ENCODE results near the gene TERT.

Gene TERT

GRCh38 chr5:1214163-1214935 is 80.5 kb downstream of the TERT start:
- no peaks in the 10 kb centered on the region for H3K9me3 ChIP-seq (ENCODE audit: insufficient read depth, low read depth, low read length)
- no peak overlapping the region for H3K27ac ChIP-seq (ENCODE audit: low read length)

GRCh38 chr5:1213508-1214162 is 81.2 kb downstream of the TERT start:
- H3K27ac ChIP-seq (ENCODE audit: low read length), result no peak overlapping the region
- no peaks in the 10 kb centered on the region for H3K9me3 ChIP-seq (ENCODE audit: insufficient read depth, low read depth, low read length)
- no peaks in the 10 kb centered on the region for H3K4me1 ChIP-seq (ENCODE audit: insufficient read depth, low read length)
- H3K27me3 ChIP-seq (ENCODE audit: insufficient read depth, low read length), result peaks cover 7% of the 10 kb centered on the region; the same call in 1 of the 2 replicates
- H3K4me3 ChIP-seq (ENCODE audit: low read length), result no peak overlapping the region
- no peak overlapping the region for H3K9ac ChIP-seq (ENCODE audit: low read depth, low read length)
- no peaks in the 10 kb centered on the region for H3K36me3 ChIP-seq (ENCODE audit: insufficient read depth, low read depth, low read length)

More at GRCh38 chr5:1214163-1214935, 80.5 kb downstream of the TERT start:
- Histone ChIP-seq H3K9ac (ENCODE audit: low read depth, low read length) (no peak overlapping the region), H3K4me3 (ENCODE audit: low read length) (no peak overlapping the region), H3K36me3 (ENCODE audit: insufficient read depth, low read depth, low read length) (no peaks in the 10 kb centered on the region), H3K4me1 (ENCODE audit: insufficient read depth, low read length) (no peaks in the 10 kb centered on the region), H3K27me3 (ENCODE audit: insufficient read depth, low read length) (peaks cover 7% of the 10 kb centered on the region; the same call in 1 of the 2 replicates)

- H3K9ac ChIP-seq (ENCODE audit: low read depth, low read length), result no peak overlapping the region
- H3K4me1 ChIP-seq (ENCODE audit: insufficient read depth, low read length), result no peaks in the 10 kb centered on the region
- no peaks in the 10 kb centered on the region for H3K9me3 ChIP-seq (ENCODE audit: insufficient read depth, low read depth, low read length)
- H3K27me3 ChIP-seq (ENCODE audit: insufficient read depth, low read length), result peaks cover under 1% of the 10 kb centered on the region; the same call in 1 of the 2 replicates
- H3K4me3 ChIP-seq (ENCODE audit: low read length), result no peak overlapping the region
- no peak overlapping the region for H3K27ac ChIP-seq (ENCODE audit: low read length)
- no peaks in the 10 kb centered on the region for H3K36me3 ChIP-seq (ENCODE audit: insufficient read depth, low read depth, low read length)
These were observed 82.0 kb downstream of the TERT start for GRCh38 chr5:1212881-1213280.

GRCh38 chr5:1212271-1212670 is 82.6 kb downstream of the TERT start:
- Histone ChIP-seq H3K27me3 (ENCODE audit: insufficient read depth, low read length) (no peaks in the 10 kb centered on the region), H3K36me3 (ENCODE audit: insufficient read depth, low read depth, low read length) (no peaks in the 10 kb centered on the region), H3K9ac (ENCODE audit: low read depth, low read length) (no peak overlapping the region), H3K4me1 (ENCODE audit: insufficient read depth, low read length) (no peaks in the 10 kb centered on the region), H3K27ac (ENCODE audit: low read length) (no peak overlapping the region), H3K4me3 (ENCODE audit: low read length) (no peak overlapping the region), H3K9me3 (ENCODE audit: insufficient read depth, low read depth, low read length) (no peaks in the 10 kb centered on the region)

GRCh38 chr5:1211701-1212100 is 83.2 kb downstream of the TERT start:
- H3K27me3 ChIP-seq (ENCODE audit: insufficient read depth, low read length), result no peaks in the 10 kb centered on the region
- H3K27ac ChIP-seq (ENCODE audit: low read length), result no peak overlapping the region
- no peaks in the 10 kb centered on the region for H3K36me3 ChIP-seq (ENCODE audit: insufficient read depth, low read depth, low read length)
- H3K9ac ChIP-seq (ENCODE audit: low read depth, low read length), result no peak overlapping the region
- no peak overlapping the region for H3K4me3 ChIP-seq (ENCODE audit: low read length)
- H3K4me1 ChIP-seq (ENCODE audit: insufficient read depth, low read length), result no peaks in the 10 kb centered on the region
- H3K9me3 ChIP-seq (ENCODE audit: insufficient read depth, low read depth, low read length), result no peaks in the 10 kb centered on the region

GRCh38 chr5:1210832-1211251 is 84.0 kb downstream of the TERT start:
- Histone ChIP-seq H3K4me1 (ENCODE audit: insufficient read depth, low read length) (no peaks in the 10 kb centered on the region), H3K9ac (ENCODE audit: low read depth, low read length) (no peak overlapping the region)

GRCh38 chr5:1209896-1210776 is 84.7 kb downstream of the TERT start:
- H3K9me3 ChIP-seq (ENCODE audit: insufficient read depth, low read depth, low read length), result no peaks in the 10 kb centered on the region
- no peaks in the 10 kb centered on the region for H3K36me3 ChIP-seq (ENCODE audit: insufficient read depth, low read depth, low read length)
- no peak overlapping the region for H3K4me3 ChIP-seq (ENCODE audit: low read length)
- no peak overlapping the region for H3K9ac ChIP-seq (ENCODE audit: low read depth, low read length)
- H3K4me1 ChIP-seq (ENCODE audit: insufficient read depth, low read length), result no peaks in the 10 kb centered on the region
- H3K27me3 ChIP-seq (ENCODE audit: insufficient read depth, low read length), result no peaks in the 10 kb centered on the region
- H3K27ac ChIP-seq (ENCODE audit: low read length), result no peak overlapping the region

More at GRCh38 chr5:1210832-1211251, 84.0 kb downstream of the TERT start:
- Histone ChIP-seq H3K27me3 (ENCODE audit: insufficient read depth, low read length) (no peaks in the 10 kb centered on the region), H3K9me3 (ENCODE audit: insufficient read depth, low read depth, low read length) (no peaks in the 10 kb centered on the region), H3K27ac (ENCODE audit: low read length) (no peak overlapping the region), H3K36me3 (ENCODE audit: insufficient read depth, low read depth, low read length) (no peaks in the 10 kb centered on the region), H3K4me3 (ENCODE audit: low read length) (no peak overlapping the region)

- no peak overlapping the region for H3K4me3 ChIP-seq (ENCODE audit: low read length)
- H3K9ac ChIP-seq (ENCODE audit: low read depth, low read length), result no peak overlapping the region
- H3K9me3 ChIP-seq (ENCODE audit: insufficient read depth, low read depth, low read length), result no peaks in the 10 kb centered on the region
- H3K4me1 ChIP-seq (ENCODE audit: insufficient read depth, low read length), result no peaks in the 10 kb centered on the region
- H3K36me3 ChIP-seq (ENCODE audit: insufficient read depth, low read depth, low read length), result no peaks in the 10 kb centered on the region
- no peak overlapping the region for H3K27ac ChIP-seq (ENCODE audit: low read length)
- no peaks in the 10 kb centered on the region for H3K27me3 ChIP-seq (ENCODE audit: insufficient read depth, low read length)
These were observed 85.4 kb downstream of the TERT start for GRCh38 chr5:1209489-1209852.

- no peaks in the 10 kb centered on the region for H3K4me1 ChIP-seq (ENCODE audit: insufficient read depth, low read length)
- no peak overlapping the region for H3K27ac ChIP-seq (ENCODE audit: low read length)
- H3K27me3 ChIP-seq (ENCODE audit: insufficient read depth, low read length), result no peaks in the 10 kb centered on the region
- no peak overlapping the region for H3K9ac ChIP-seq (ENCODE audit: low read depth, low read length)
- no peaks in the 10 kb centered on the region for H3K36me3 ChIP-seq (ENCODE audit: insufficient read depth, low read depth, low read length)
- H3K4me3 ChIP-seq (ENCODE audit: low read length), result no peak overlapping the region
- H3K9me3 ChIP-seq (ENCODE audit: insufficient read depth, low read depth, low read length), result no peaks in the 10 kb centered on the region
These were observed 86.0 kb downstream of the TERT start for GRCh38 chr5:1208743-1209488.

- H3K9me3 ChIP-seq (ENCODE audit: insufficient read depth, low read depth, low read length), result no peaks in the 10 kb centered on the region
- no peak overlapping the region for H3K27ac ChIP-seq (ENCODE audit: low read length)
- no peaks in the 10 kb centered on the region for H3K36me3 ChIP-seq (ENCODE audit: insufficient read depth, low read depth, low read length)
- no peaks in the 10 kb centered on the region for H3K27me3 ChIP-seq (ENCODE audit: insufficient read depth, low read length)
- no peak overlapping the region for H3K4me3 ChIP-seq (ENCODE audit: low read length)
- no peak overlapping the region for H3K9ac ChIP-seq (ENCODE audit: low read depth, low read length)
- H3K4me1 ChIP-seq (ENCODE audit: insufficient read depth, low read length), result no peaks in the 10 kb centered on the region
These were observed 86.6 kb downstream of the TERT start for GRCh38 chr5:1208221-1208742.

- Histone ChIP-seq H3K27me3 (ENCODE audit: insufficient read depth, low read length) (no peaks in the 10 kb centered on the region), H3K4me1 (ENCODE audit: insufficient read depth, low read length) (no peaks in the 10 kb centered on the region), H3K36me3 (ENCODE audit: insufficient read depth, low read depth, low read length) (no peaks in the 10 kb centered on the region), H3K27ac (ENCODE audit: low read length) (no peak overlapping the region), H3K4me3 (ENCODE audit: low read length) (no peak overlapping the region), H3K9me3 (ENCODE audit: insufficient read depth, low read depth, low read length) (no peaks in the 10 kb centered on the region), H3K9ac (ENCODE audit: low read depth, low read length) (no peak overlapping the region)
These were observed 87.3 kb downstream of the TERT start for GRCh38 chr5:1207555-1207954.

Measured in iPS-20b (cell line).